ENCODE measurements around the gene MS4A1.
"Not testable (repeated sequence)": the region's sequence is repeated elsewhere in the genome, so short reads cannot be mapped to it uniquely, and the experiment has no call there.

Gene MS4A1

GRCh38 chr11:60504219-60504905 is 48.7 kb downstream of the MS4A1 start:
- peak; percentile 87 for DNase-seq

- not testable (repeated sequence) for DNase-seq
These were observed 54.0 kb downstream of the MS4A1 start for GRCh38 chr11:60509609-60510008.

GRCh38 chr11:60510209-60510608 is 54.6 kb downstream of the MS4A1 start:
- not testable (repeated sequence) for DNase-seq

GRCh38 chr11:60511393-60511792 is 55.7 kb downstream of the MS4A1 start:
- DNase-seq, result no peak

- DNase-seq, result no peak
These were observed 57.1 kb downstream of the MS4A1 start for GRCh38 chr11:60512651-60513225.

- DNase-seq, result no peak
These were observed 58.1 kb downstream of the MS4A1 start for GRCh38 chr11:60513496-60514460.

GRCh38 chr11:60515144-60515855 is 59.7 kb downstream of the MS4A1 start, which contains the start of gene MS4A13:
Gene MS4A13 (plus strand): TSS chr11:60515392. CDS start chr11:60518084, 2,692 bp downstream.
- DNase-seq, result no peak

Measured in OCI-M1 (cell line).